H9 (cell line): ENCODE measurements around the gene NT5C2. TPM values are rescaled to one million over a fixed set of nuclear protein-coding genes. Genes with fewer than 3 reads are reported as not detected.

ENCODE experiments used
- DNase-seq: peaks from one replicate; pipeline ENCODE4 v3.0.0-alpha.2; 2017
- H2AFZ ChIP-seq: one replicate; pipeline ENCODE4 v1.6.1; 2013; ENCODE audit warnings: mild to moderate bottlenecking, low read length, control low read depth, moderate library complexity
- H2AK5ac ChIP-seq: 2 replicates; pipeline ENCODE4 v1.6.1; 2013; ENCODE audit warnings: low read length, control low read depth, mixed read lengths; ENCODE audit not compliant: insufficient read length
- H2BK120ac ChIP-seq: one replicate; pipeline ENCODE4 v1.6.1; 2013; ENCODE audit warnings: low read depth, mild to moderate bottlenecking, low read length, control low read depth, inconsistent platforms; ENCODE audit not compliant: poor library complexity, severe bottlenecking
- H2BK12ac ChIP-seq: 2 replicates; pipeline ENCODE4 v1.6.1; 2013; ENCODE audit warnings: low read length, control low read depth, mixed read lengths, low read depth; ENCODE audit not compliant: insufficient read length
- H2BK15ac ChIP-seq: 2 replicates; pipeline ENCODE4 v1.6.1; 2013; ENCODE audit warnings: low read depth, low read length, control low read depth
- H2BK20ac ChIP-seq: one replicate; pipeline ENCODE4 v1.6.1; 2013; ENCODE audit warnings: low read depth, mild to moderate bottlenecking, low read length, control low read depth, inconsistent platforms; ENCODE audit not compliant: poor library complexity, severe bottlenecking
- H2BK5ac ChIP-seq: 2 replicates; pipeline ENCODE4 v1.6.1; 2013; ENCODE audit warnings: low read length, control low read depth, mixed read lengths; ENCODE audit not compliant: insufficient read length
- H3K14ac ChIP-seq: 2 replicates; pipeline ENCODE4 v1.6.1; 2013; ENCODE audit warnings: low read length, control low read depth; ENCODE audit not compliant: insufficient read depth
- H3K18ac ChIP-seq: 2 replicates; pipeline ENCODE4 v1.6.1; 2013; ENCODE audit warnings: low read depth, mild to moderate bottlenecking, mixed read lengths, low read length, control low read depth; ENCODE audit not compliant: insufficient read length
- H3K23ac ChIP-seq: 2 replicates; pipeline ENCODE4 v1.6.1; 2013; ENCODE audit warnings: low read length, control low read depth, mixed read lengths, low read depth; ENCODE audit not compliant: insufficient read length
- H3K23me2 ChIP-seq: 2 replicates; pipeline ENCODE4 v1.6.1; 2013; ENCODE audit warnings: low read depth, mild to moderate bottlenecking, mixed read lengths, low read length, control low read depth; ENCODE audit not compliant: insufficient read length, poor library complexity, severe bottlenecking
- H3K27ac ChIP-seq: 2 replicates; pipeline ENCODE4 v1.5.1; 2013; ENCODE audit warnings: low read length, control low read depth, mixed read lengths, low read depth; ENCODE audit not compliant: insufficient read length
- H3K27me3 ChIP-seq: 2 replicates; pipeline ENCODE4 v1.6.1; 2013; ENCODE audit warnings: low read length, control low read depth, inconsistent platforms; ENCODE audit not compliant: insufficient read depth
- H3K4ac ChIP-seq: 2 replicates; pipeline ENCODE4 v1.6.1; 2013; ENCODE audit warnings: low read depth, mild to moderate bottlenecking, control low read depth, inconsistent platforms, low read length, moderate library complexity
- H3K4me1 ChIP-seq: 2 replicates; pipeline ENCODE4 v1.6.1; 2013; ENCODE audit warnings: low read length, control low read depth, inconsistent platforms; ENCODE audit not compliant: insufficient read depth
- H3K4me2 ChIP-seq: 2 replicates; pipeline ENCODE4 v1.6.1; 2013; ENCODE audit warnings: low read length, control low read depth, mixed read lengths; ENCODE audit not compliant: insufficient read length, insufficient read depth
- H3K56ac ChIP-seq: 2 replicates; pipeline ENCODE4 v1.6.1; 2013; ENCODE audit warnings: low read depth, mild to moderate bottlenecking, mixed read lengths, low read length, control low read depth; ENCODE audit not compliant: insufficient read length
- H3K79me1 ChIP-seq: 2 replicates; pipeline ENCODE4 v1.6.1; 2013; ENCODE audit warnings: low read depth, mild to moderate bottlenecking, moderate library complexity, low read length, control low read depth, inconsistent platforms; ENCODE audit not compliant: insufficient read depth, poor library complexity, severe bottlenecking
- H3K79me2 ChIP-seq: 2 replicates; pipeline ENCODE4 v1.6.1; 2013; ENCODE audit warnings: low read length, control low read depth, inconsistent platforms; ENCODE audit not compliant: insufficient read depth
- H3K9ac ChIP-seq: 2 replicates; pipeline ENCODE4 v1.6.1; 2013; ENCODE audit warnings: low read length, control low read depth, mixed read lengths; ENCODE audit not compliant: insufficient read length; ENCODE audit errors: extremely low read depth
- H3K9me3 ChIP-seq: one replicate; pipeline ENCODE4 v1.6.1; 2013; ENCODE audit warnings: low read depth, low read length, inconsistent platforms; ENCODE audit not compliant: control insufficient read depth
- H3T11ph ChIP-seq: one replicate; pipeline ENCODE4 v1.6.1; 2013; ENCODE audit warnings: mild to moderate bottlenecking, low read length, control low read depth, inconsistent platforms
- H4K20me1 ChIP-seq: one replicate; pipeline ENCODE4 v1.6.1; 2013; ENCODE audit not compliant: control insufficient read depth, insufficient read length, insufficient read depth
- H4K5ac ChIP-seq: 2 replicates; pipeline ENCODE4 v1.6.1; 2013; ENCODE audit warnings: low read depth, mild to moderate bottlenecking, mixed read lengths, low read length, control low read depth; ENCODE audit not compliant: insufficient read length
- H4K8ac ChIP-seq: replicated peaks from 2 replicates; pipeline ENCODE4 v1.6.1; 2013; ENCODE audit warnings: low read length, control low read depth, mixed read lengths, low read depth; ENCODE audit not compliant: insufficient read length
- H4K91ac ChIP-seq: 2 replicates; pipeline ENCODE4 v1.6.1; 2013; ENCODE audit warnings: low read depth, mild to moderate bottlenecking, moderate library complexity, mixed read lengths, low read length, control low read depth; ENCODE audit not compliant: insufficient read length
- H3K27ac Mint-ChIP-seq, 3 experiments: 2 replicates in 2 of 3; 3 replicates in 1 of 3; pipeline ENCODE4 v1.8.0; 2020 to 2021; ENCODE audit warnings: mixed read lengths in 3 of 3, mild to moderate bottlenecking in 1 of 3, moderate library complexity in 1 of 3
- H3K27me3 Mint-ChIP-seq: 2 replicates; pipeline ENCODE4 v1.8.0; 2021; ENCODE audit warnings: low read depth, mild to moderate bottlenecking, moderate library complexity, mixed read lengths
- H3K36me3 Mint-ChIP-seq, 3 experiments: 2 replicates in 2 of 3; 3 replicates in 1 of 3; pipeline ENCODE4 v1.8.0; 2020 to 2021; ENCODE audit warnings: low read depth in 3 of 3, mixed read lengths in 3 of 3; ENCODE audit not compliant: insufficient read depth in 1 of 3
- H3K4me1 Mint-ChIP-seq, 2 experiments: 2 replicates each; pipeline ENCODE4 v1.8.0; 2020; ENCODE audit warnings: mixed read lengths in 2 of 2
- H3K4me3 Mint-ChIP-seq, 2 experiments: 2 replicates in 1 of 2; 3 replicates in 1 of 2; pipeline ENCODE4 v1.8.0; 2020 to 2021; ENCODE audit warnings: mild to moderate bottlenecking in 2 of 2, mixed read lengths in 2 of 2, moderate library complexity in 1 of 2
- H3K9me3 Mint-ChIP-seq, 2 experiments: 2 replicates in 1 of 2; 3 replicates in 1 of 2; pipeline ENCODE4 v1.8.0; 2020; ENCODE audit warnings: mild to moderate bottlenecking in 2 of 2, mixed read lengths in 2 of 2, moderate library complexity in 1 of 2
- CTCF ChIP-seq: fragments of 200-600 bp; sonication (generic); conservative IDR thresholded peaks from 3 replicates; pipeline ENCODE4 v1.8.0; 2021; ENCODE audit warnings: antibody characterized with exemption, mild to moderate bottlenecking
- WGBS: extraction: QIAGEN DNeasy Blood & Tissue Kit; methylation state at CpG from one replicate; pipeline ENCODE4 v1.1.7; 2013; ENCODE audit warnings: missing lambda C conversion rate, low lambda C conversion rate, mixed read lengths; ENCODE audit not compliant: insufficient read length; ENCODE audit errors: extremely low coverage; 5-methylcytosine and 5-hydroxymethylcytosine counted together
- total RNA-seq: library from RNA; stranded (reverse); gene quantifications from 2 replicates; pipeline ENCODE4 v1.2.1, GENCODE V29; 2021

The NT5C2 gene
- total RNA-seq, 1 experiment from 2014 or later = 69.6 TPM

- peaks cover 30 to 33% of the 10 kb centered on the region in 2 experiments for H3K4me1 Mint-ChIP-seq
- Histone ChIP-seq H4K5ac (no peak overlapping the region), H3T11ph (no peak overlapping the region), H3K56ac (no peak overlapping the region), H2BK20ac (no peak overlapping the region), H4K20me1 (no peaks in the 10 kb centered on the region), H3K14ac (no peak overlapping the region), H2BK12ac (no peak overlapping the region), H3K18ac (no peak overlapping the region), H2AK5ac (no peak overlapping the region), H4K8ac (no peak overlapping the region), H2BK120ac (no peak overlapping the region), H4K91ac (no peak overlapping the region), H3K4me1 (peaks cover 6% of the 10 kb centered on the region; the same call in 1 of the 2 replicates), H3K23me2 (peaks cover 9% of the 10 kb centered on the region), H3K79me1 (peaks cover 5% of the 10 kb centered on the region), H2BK15ac (no peak overlapping the region), H3K9me3 (no peaks in the 10 kb centered on the region), H3K9ac (no peak overlapping the region), H3K4ac (no peak overlapping the region), H3K4me2 (no peak overlapping the region), H3K79me2 (peaks cover 9% of the 10 kb centered on the region; the same call in 1 of the 2 replicates), H3K27ac (no peak overlapping the region), H2AFZ (no peak overlapping the region), H3K27me3 (no peaks in the 10 kb centered on the region), H2BK5ac (no peak overlapping the region), H3K23ac (no peak overlapping the region)
- H3K9me3 Mint-ChIP-seq = no peaks in the 10 kb centered on the region; a peak in 1 of 5 replicates
- H3K27me3 Mint-ChIP-seq = peaks cover 12% of the 10 kb centered on the region
- WGBS = no CpG with 5 or more reads among the region's 2 CpGs
- no peaks in the 10 kb centered on the region; a peak in 1 of 7 replicates for H3K36me3 Mint-ChIP-seq
- TF ChIP-seq CTCF = no peak
- no peak overlapping the region for H3K27ac Mint-ChIP-seq
- H3K4me3 Mint-ChIP-seq = no peak overlapping the region
- DNase-seq = no peak
Observed at GRCh38 chr10:103196516-103196915, 3.4 kb upstream of the NT5C2 start.
